Fibroblast of lung (primary cell): ENCODE measurements around the gene MSN. TPM values are rescaled to one million over a fixed set of nuclear protein-coding genes. Genes with fewer than 3 reads are reported as not detected.

Experiments used
- DNase-seq, 2 donors: peaks; one replicate each; pipeline versions ENCODE4 v3.0.0 to v3.0.0-alpha.2; 2010; ENCODE audit warnings: low read depth in 2 of 2
- H2AFZ ChIP-seq: 2 replicates; pipeline ENCODE4 v1.5.1; 2012; ENCODE audit warnings: low read length, control low read depth, inconsistent platforms
- H3K27ac ChIP-seq: 2 replicates; pipeline ENCODE4 v1.5.1; 2011; ENCODE audit warnings: low read length, control low read depth; ENCODE audit not compliant: insufficient read depth
- H3K27me3 ChIP-seq: 2 replicates; pipeline ENCODE4 v1.5.1; 2011; ENCODE audit warnings: mild to moderate bottlenecking, low read length; ENCODE audit not compliant: control insufficient read depth, insufficient read depth
- H3K36me3 ChIP-seq: 2 replicates; pipeline ENCODE4 v1.5.1; 2011; ENCODE audit warnings: low read length; ENCODE audit not compliant: control insufficient read depth, insufficient read depth
- H3K4me1 ChIP-seq: 2 replicates; pipeline ENCODE4 v1.5.1; 2011; ENCODE audit warnings: low read length; ENCODE audit not compliant: control insufficient read depth, insufficient read depth; ENCODE audit errors: extremely low read depth
- H3K4me2 ChIP-seq: 2 replicates; pipeline ENCODE4 v1.5.1; 2011; ENCODE audit warnings: low read length, control low read depth; ENCODE audit not compliant: insufficient read depth; ENCODE audit errors: extremely low read depth
- H3K4me3 ChIP-seq, 4 experiments: fragments of 200-600 bp in 1 of 4; sonication (generic) in 1 of 4; replicated peaks in 1 of 4; 2 replicates each; pipeline ENCODE4 v1.5.1; 2011 to 2016; ENCODE audit warnings: low read length in 4 of 4, low read depth in 3 of 4, mild to moderate bottlenecking in 3 of 4, control low read depth in 2 of 4, inconsistent platforms in 1 of 4, mixed read lengths in 1 of 4; ENCODE audit not compliant: insufficient read depth in 1 of 4; ENCODE audit errors: control extremely low read depth in 1 of 4
- H3K79me2 ChIP-seq: 2 replicates; pipeline ENCODE4 v1.5.1; 2012; ENCODE audit warnings: mild to moderate bottlenecking, low read length, inconsistent platforms; ENCODE audit not compliant: control insufficient read depth, insufficient read depth
- H3K9ac ChIP-seq: 2 replicates; pipeline ENCODE4 v1.5.1; 2011; ENCODE audit warnings: mild to moderate bottlenecking, low read length, control low read depth; ENCODE audit not compliant: insufficient read depth
- H3K9me3 ChIP-seq: 2 replicates; pipeline ENCODE4 v1.5.1; 2012; ENCODE audit warnings: low read depth, low read length; ENCODE audit not compliant: control insufficient read depth, insufficient read depth
- H4K20me1 ChIP-seq: 2 replicates; pipeline ENCODE4 v1.5.1; 2011; ENCODE audit warnings: low read length; ENCODE audit not compliant: control insufficient read depth, insufficient read depth; ENCODE audit errors: extremely low read depth
- EZH2 ChIP-seq: IDR thresholded peaks from 2 replicates; pipeline ENCODE4 v1.5.1; 2012; ENCODE audit warnings: low read length, control low read depth, mild to moderate bottlenecking; ENCODE audit errors: missing control alignments
- polyA plus RNA-seq, 2 donors: library from polyadenylated mRNA; depleted of rRNA in 1 of 2; stranded (reverse) in 1 of 2; unstranded in 1 of 2; fragments of >200 nt; gene quantifications; 2 replicates each; pipeline ENCODE4 v1.2.1, GENCODE V29; 2011 to 2012; ENCODE audit warnings: missing spikeins in 1 of 2
- total RNA-seq: library from RNA; depleted of rRNA; stranded (reverse); fragments of >200 nt; gene quantifications from 2 replicates; pipeline ENCODE4 v1.2.1, GENCODE V29; 2014
- TF ChIP-seq, protein P1 (sequence below), 2 donors: IDR thresholded peaks in 1 of 2; conservative IDR thresholded peaks in 1 of 2; 1 replicate in 1 of 2; 2 replicates in 1 of 2; pipeline ENCODE4 v1.5.1; 2011 to 2012; ENCODE audit warnings: low read length in 2 of 2, control low read depth in 1 of 2, inconsistent platforms in 1 of 2, low read depth in 1 of 2, mild to moderate bottlenecking in 1 of 2

Gene MSN
- total and polyA plus RNA-seq, 2 donors (not counting 1 experiment from before 2014, with no cell fraction given), result 148 to 488 TPM

DNA sequence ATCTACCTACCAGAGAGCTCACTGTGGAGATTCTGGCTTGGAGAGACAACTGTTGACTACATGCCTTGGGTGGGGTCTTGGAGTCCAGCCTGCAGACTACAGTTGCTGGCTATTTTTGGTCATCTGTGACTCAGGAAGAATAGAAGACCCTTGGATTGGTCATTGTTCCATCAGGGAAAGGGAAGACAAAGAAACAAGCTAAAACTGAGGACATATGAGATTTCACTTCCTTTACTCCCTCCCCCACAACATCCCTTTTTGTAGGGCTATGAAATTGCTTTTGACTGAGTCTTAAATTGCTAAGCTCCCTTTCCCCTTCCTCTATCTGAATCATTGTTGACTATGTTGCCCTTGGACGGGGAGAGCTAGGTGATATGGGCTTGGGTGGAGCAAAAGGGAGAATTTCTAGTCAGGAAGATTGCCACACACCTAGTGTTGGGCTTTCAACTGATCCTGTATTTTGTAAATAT is 11.7 kb downstream of the MSN start:
- no peak overlapping the region for H3K9ac ChIP-seq
- H4K20me1 ChIP-seq, result no peaks in the 10 kb centered on the region

DNA sequence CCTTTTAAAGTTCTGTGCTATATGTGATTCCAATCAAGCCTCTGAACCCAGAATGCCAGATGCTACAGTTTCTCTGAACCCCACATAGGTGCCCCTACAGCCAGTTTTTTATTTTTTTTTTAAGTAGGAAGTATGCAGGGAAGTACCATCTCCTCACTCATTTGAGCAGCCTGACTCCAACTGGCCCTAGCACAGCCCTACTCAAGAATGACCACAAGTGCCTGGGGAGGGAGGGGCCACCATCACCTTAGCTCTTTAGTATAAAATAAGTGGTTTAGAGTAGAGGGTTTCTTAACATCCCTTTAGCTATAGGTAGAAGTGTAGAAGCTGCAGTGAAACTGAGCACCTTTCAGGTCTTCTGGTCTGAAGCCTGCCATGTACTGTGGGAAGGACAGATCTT is 14.4 kb downstream of the MSN start:
- H3K4me2 ChIP-seq, result no peak overlapping the region
- peaks cover 5% of the 10 kb centered on the region for H3K4me1 ChIP-seq
- no peak overlapping the region for H2AFZ ChIP-seq
- no peaks in the 10 kb centered on the region for H3K27me3 ChIP-seq
- DNase-seq, result no peak
- peaks cover 91% of the 10 kb centered on the region for H3K79me2 ChIP-seq
- TF ChIP-seq EZH2, result no peak
- TF ChIP-seq, protein P1, sequence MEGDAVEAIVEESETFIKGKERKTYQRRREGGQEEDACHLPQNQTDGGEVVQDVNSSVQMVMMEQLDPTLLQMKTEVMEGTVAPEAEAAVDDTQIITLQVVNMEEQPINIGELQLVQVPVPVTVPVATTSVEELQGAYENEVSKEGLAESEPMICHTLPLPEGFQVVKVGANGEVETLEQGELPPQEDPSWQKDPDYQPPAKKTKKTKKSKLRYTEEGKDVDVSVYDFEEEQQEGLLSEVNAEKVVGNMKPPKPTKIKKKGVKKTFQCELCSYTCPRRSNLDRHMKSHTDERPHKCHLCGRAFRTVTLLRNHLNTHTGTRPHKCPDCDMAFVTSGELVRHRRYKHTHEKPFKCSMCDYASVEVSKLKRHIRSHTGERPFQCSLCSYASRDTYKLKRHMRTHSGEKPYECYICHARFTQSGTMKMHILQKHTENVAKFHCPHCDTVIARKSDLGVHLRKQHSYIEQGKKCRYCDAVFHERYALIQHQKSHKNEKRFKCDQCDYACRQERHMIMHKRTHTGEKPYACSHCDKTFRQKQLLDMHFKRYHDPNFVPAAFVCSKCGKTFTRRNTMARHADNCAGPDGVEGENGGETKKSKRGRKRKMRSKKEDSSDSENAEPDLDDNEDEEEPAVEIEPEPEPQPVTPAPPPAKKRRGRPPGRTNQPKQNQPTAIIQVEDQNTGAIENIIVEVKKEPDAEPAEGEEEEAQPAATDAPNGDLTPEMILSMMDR (conservative IDR thresholded peaks at IDR 0.05 in 1 of 2, IDR thresholded peaks at IDR 0.05 in 1 of 2; ENCODE audit: low read depth in 1 of 2, low read length in 2 of 2), result no peak
- no peak overlapping the region for H3K4me3 ChIP-seq
- H4K20me1 ChIP-seq, result no peaks in the 10 kb centered on the region
- H3K36me3 ChIP-seq, result no peaks in the 10 kb centered on the region
- no peak overlapping the region for H3K9ac ChIP-seq
- no peak overlapping the region for H3K27ac ChIP-seq
- no peaks in the 10 kb centered on the region for H3K9me3 ChIP-seq

More for the DNA sequence above, 11.7 kb downstream of the MSN start:
- Histone ChIP-seq H3K79me2 (peaks cover 89% of the 10 kb centered on the region), H3K27me3 (no peaks in the 10 kb centered on the region), H3K36me3 (no peaks in the 10 kb centered on the region), H3K9me3 (no peaks in the 10 kb centered on the region), H3K4me1 (peaks cover 5% of the 10 kb centered on the region), H2AFZ (no peak overlapping the region), H3K4me2 (peak overlapping the region; percentile 32), H3K27ac (peak overlapping the region; percentile 77), H3K4me3 (no peak overlapping the region)
- DNase-seq, result peak in 1 of 2 donors; percentile 81
- TF ChIP-seq EZH2, result no peak
- TF ChIP-seq, protein P1 (conservative IDR thresholded peaks at IDR 0.05 in 1 of 2, IDR thresholded peaks at IDR 0.05 in 1 of 2; ENCODE audit: low read depth in 1 of 2, low read length in 2 of 2), result no peak

DNA sequence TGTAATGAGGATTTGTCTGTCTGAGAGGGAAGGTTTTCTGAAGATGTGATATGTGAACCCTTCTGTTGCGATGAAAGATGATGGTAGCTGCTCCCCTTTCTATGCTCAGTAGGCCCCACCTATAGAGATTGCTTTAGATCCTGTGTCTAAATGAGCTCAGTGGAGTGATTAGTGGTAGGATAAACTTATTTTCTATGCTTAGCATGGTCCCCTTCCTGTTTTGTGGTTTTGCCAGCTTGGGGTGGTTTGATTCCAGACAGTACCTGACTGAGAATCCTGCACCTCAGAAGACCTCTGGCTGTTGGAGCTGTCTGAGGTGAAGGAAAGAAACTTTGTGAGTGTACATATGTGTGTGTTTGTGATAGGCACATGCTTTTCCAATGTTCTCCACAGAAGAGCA is 17.7 kb downstream of the MSN start:
- H3K9ac ChIP-seq, result no peak overlapping the region
- H2AFZ ChIP-seq, result no peak overlapping the region
- H4K20me1 ChIP-seq, result peaks cover 2% of the 10 kb centered on the region
- DNase-seq, result no peak
- H3K4me2 ChIP-seq, result no peak overlapping the region
- H3K27ac ChIP-seq, result no peak overlapping the region
- H3K79me2 ChIP-seq, result peaks cover 96% of the 10 kb centered on the region
- H3K27me3 ChIP-seq, result no peaks in the 10 kb centered on the region
- TF ChIP-seq, protein P1 (conservative IDR thresholded peaks at IDR 0.05 in 1 of 2, IDR thresholded peaks at IDR 0.05 in 1 of 2; ENCODE audit: low read depth in 1 of 2, low read length in 2 of 2), result no peak
- no peak for TF ChIP-seq EZH2
- H3K9me3 ChIP-seq, result no peaks in the 10 kb centered on the region
- no peaks in the 10 kb centered on the region for H3K36me3 ChIP-seq
- H3K4me1 ChIP-seq, result peaks cover 9% of the 10 kb centered on the region
- no peak overlapping the region for H3K4me3 ChIP-seq
